Stimulated activated CD8-positive, alpha-beta memory T cell treated with anti-CD3 and anti-CD28 coated beads, Interleukin-15, amount 100 ng/mL, for 48 hours (primary cell): ENCODE results near the gene ITGB8.
"Not testable (repeated sequence)": the region's sequence is repeated elsewhere in the genome, so short reads cannot be mapped to it uniquely, and the experiment has no call there.

ENCODE experiments used
- DNase-seq, 2 donors: peaks; one replicate each; pipeline ENCODE4 v3.0.0-alpha.2; 2020; ENCODE audit warnings: low read depth in 2 of 2

ITGB8 gene

GRCh38 chr7:20381406-20382034 is 50.8 kb downstream of the ITGB8 start:
- no peak for DNase-seq

- no peak for DNase-seq
These were observed 52.7 kb downstream of the ITGB8 start for GRCh38 chr7:20383351-20383750.

- no peak for DNase-seq
These were observed 54.4 kb downstream of the ITGB8 start for GRCh38 chr7:20385126-20385525.

GRCh38 chr7:20388084-20388483 is 57.4 kb downstream of the ITGB8 start:
- no peak for DNase-seq

- not testable (repeated sequence) for DNase-seq
These were observed 58.5 kb downstream of the ITGB8 start for GRCh38 chr7:20389192-20389591.

GRCh38 chr7:20393021-20393610 is 62.4 kb downstream of the ITGB8 start:
- DNase-seq = no peak

GRCh38 chr7:20393616-20394015 is 62.9 kb downstream of the ITGB8 start:
- no peak for DNase-seq

GRCh38 chr7:20394284-20394683 is 63.6 kb downstream of the ITGB8 start:
- no peak for DNase-seq

- DNase-seq = no peak
These were observed 64.4 kb downstream of the ITGB8 start for GRCh38 chr7:20395104-20395503.

- no peak for DNase-seq
These were observed 64.8 kb downstream of the ITGB8 start for GRCh38 chr7:20395511-20395910.

- DNase-seq = no peak
These were observed 68.8 kb downstream of the ITGB8 start for GRCh38 chr7:20399521-20399920.

- DNase-seq = no peak
These were observed 71.4 kb downstream of the ITGB8 start for GRCh38 chr7:20401861-20402746.

GRCh38 chr7:20402747-20403230 is 72.1 kb downstream of the ITGB8 start:
- no peak for DNase-seq

- no peak for DNase-seq
These were observed 72.6 kb downstream of the ITGB8 start for GRCh38 chr7:20403331-20403730.

- DNase-seq = no peak
These were observed 73.6 kb downstream of the ITGB8 start for GRCh38 chr7:20404320-20404719.

GRCh38 chr7:20407585-20408466 is 77.1 kb downstream of the ITGB8 start:
- no peak for DNase-seq

- DNase-seq = no peak
These were observed 77.7 kb downstream of the ITGB8 start for GRCh38 chr7:20408467-20408826.

- DNase-seq = no peak
These were observed 79.3 kb downstream of the ITGB8 start for GRCh38 chr7:20409961-20410360.

GRCh38 chr7:20411372-20411771 is 80.7 kb downstream of the ITGB8 start:
- DNase-seq = no peak

- no peak for DNase-seq
These were observed 81.3 kb downstream of the ITGB8 start for GRCh38 chr7:20412032-20412431.

GRCh38 chr7:20417260-20417659 is 86.6 kb downstream of the ITGB8 start:
- DNase-seq = no peak
